ENCODE measurements around the gene QPRT. TPM values are rescaled to one million over a fixed set of nuclear protein-coding genes. Genes with fewer than 3 reads are reported as not detected.
A peak's percentile ranks its signal among the peaks of the same experiment; 100 is the strongest.
"Not testable (repeated sequence)": the region's sequence is repeated elsewhere in the genome, so short reads cannot be mapped to it uniquely, and the experiment has no call there.

Gene QPRT
- 100 to 1,000 TPM; 134 to 182 (median 169) TPM for polyA plus RNA-seq (ENCODE audit: insufficient read length in 3 of 3)
- long read RNA-seq, donor 1, transcript QPRT-204 (1 exons, 2,199 nt) = major isoform, 49 of 110 reads
- long read RNA-seq, donor 1, transcript QPRT-202 (4 exons, 2,343 nt) = minor isoform, 35 of 110 reads
- long read RNA-seq, donor 1, partial matches to known transcripts = 17 of 110 reads
- long read RNA-seq, donor 1, other reads (novel, unspliced or antisense) = 8 of 110 reads
- long read RNA-seq, donor 2, transcript QPRT-202 (4 exons, 2,343 nt) = major isoform, 75 of 144 reads
- long read RNA-seq, donor 2, transcript QPRT-204 (1 exons, 2,199 nt) = minor isoform, 50 of 144 reads
- long read RNA-seq, donor 2, partial matches to known transcripts = 11 of 144 reads
- long read RNA-seq, donor 2, other reads (novel, unspliced or antisense) = 6 of 144 reads
- long read RNA-seq, donor 3, transcript QPRT-204 (1 exons, 2,199 nt) = minor isoform, 83 of 259 reads
- long read RNA-seq, donor 3, transcript QPRT-202 (4 exons, 2,343 nt) = major isoform, 114 of 259 reads
- long read RNA-seq, donor 3, partial matches to known transcripts = 61 of 259 reads
- long read RNA-seq, donor 3, other reads (novel, unspliced or antisense) = 0 of 259 reads
- long read RNA-seq, donor 4, transcript QPRT-202 (4 exons, 2,343 nt) = major isoform, 95 of 215 reads
- long read RNA-seq, donor 4, transcript QPRT-204 (1 exons, 2,199 nt) = minor isoform, 54 of 215 reads
- long read RNA-seq, donor 4, partial matches to known transcripts = 58 of 215 reads
- long read RNA-seq, donor 4, other reads (novel, unspliced or antisense) = 6 of 215 reads
- long read RNA-seq, donor 5 = 0 reads
- long read RNA-seq, donor 6, transcript QPRT-202 (4 exons, 2,343 nt) = minor isoform, 65 of 285 reads
- long read RNA-seq, donor 6, transcript QPRT-204 (1 exons, 2,199 nt) = major isoform, 111 of 285 reads
- long read RNA-seq, donor 6, partial matches to known transcripts = 105 of 285 reads
- long read RNA-seq, donor 6, other reads (novel, unspliced or antisense) = 0 of 285 reads
- long read RNA-seq, donor 7, transcript QPRT-202 (4 exons, 2,343 nt) = minor isoform, 71 of 205 reads
- long read RNA-seq, donor 7, transcript QPRT-204 (1 exons, 2,199 nt) = major isoform, 80 of 205 reads
- long read RNA-seq, donor 7, partial matches to known transcripts = 44 of 205 reads
- long read RNA-seq, donor 7, other reads (novel, unspliced or antisense) = 7 of 205 reads
- long read RNA-seq, donor 8 = 0 reads
- long read RNA-seq, donor 9, transcript QPRT-204 (1 exons, 2,199 nt) = minor isoform, 44 of 163 reads
- long read RNA-seq, donor 9, transcript QPRT-202 (4 exons, 2,343 nt) = major isoform, 61 of 163 reads
- long read RNA-seq, donor 9, partial matches to known transcripts = 43 of 163 reads
- long read RNA-seq, donor 9, other reads (novel, unspliced or antisense) = 15 of 163 reads
- long read RNA-seq, donor 10, transcript QPRT-204 (1 exons, 2,199 nt) = major isoform, 88 of 200 reads
- long read RNA-seq, donor 10, transcript QPRT-202 (4 exons, 2,343 nt) = minor isoform, 67 of 200 reads
- long read RNA-seq, donor 10, partial matches to known transcripts = 30 of 200 reads
- long read RNA-seq, donor 10, other reads (novel, unspliced or antisense) = 12 of 200 reads
- long read RNA-seq, donor 11, transcript QPRT-202 (4 exons, 2,343 nt) = major isoform, 55 of 146 reads
- long read RNA-seq, donor 11, transcript QPRT-204 (1 exons, 2,199 nt) = minor isoform, 31 of 146 reads
- long read RNA-seq, donor 11, partial matches to known transcripts = 53 of 146 reads
- long read RNA-seq, donor 11, other reads (novel, unspliced or antisense) = 6 of 146 reads
- long read RNA-seq, donor 12, transcript QPRT-204 (1 exons, 2,199 nt) = major isoform, 69 of 120 reads
- long read RNA-seq, donor 12, transcript QPRT-202 (4 exons, 2,343 nt) = minor isoform, 32 of 120 reads
- long read RNA-seq, donor 12, partial matches to known transcripts = 11 of 120 reads
- long read RNA-seq, donor 12, other reads (novel, unspliced or antisense) = 6 of 120 reads
- long read RNA-seq, donor 13 = 0 reads
- long read RNA-seq, donor 14, transcript QPRT-204 (1 exons, 2,199 nt) = minor isoform, 47 of 156 reads
- long read RNA-seq, donor 14, transcript QPRT-202 (4 exons, 2,343 nt) = major isoform, 75 of 156 reads
- long read RNA-seq, donor 14, partial matches to known transcripts = 25 of 156 reads
- long read RNA-seq, donor 14, other reads (novel, unspliced or antisense) = 8 of 156 reads
- long read RNA-seq, donor 15, transcript QPRT-202 (4 exons, 2,343 nt) = major isoform, 41 of 85 reads
- long read RNA-seq, donor 15, transcript QPRT-204 (1 exons, 2,199 nt) = minor isoform, 14 of 85 reads
- long read RNA-seq, donor 15, partial matches to known transcripts = 28 of 85 reads
- long read RNA-seq, donor 15, other reads (novel, unspliced or antisense) = 0 of 85 reads
- long read RNA-seq, donor 16, transcript QPRT-202 (4 exons, 2,343 nt) = major isoform, 235 of 672 reads
- long read RNA-seq, donor 16, transcript QPRT-204 (1 exons, 2,199 nt) = minor isoform, 142 of 672 reads
- long read RNA-seq, donor 16, partial matches to known transcripts = 263 of 672 reads
- long read RNA-seq, donor 16, other reads (novel, unspliced or antisense) = 28 of 672 reads

DNA sequence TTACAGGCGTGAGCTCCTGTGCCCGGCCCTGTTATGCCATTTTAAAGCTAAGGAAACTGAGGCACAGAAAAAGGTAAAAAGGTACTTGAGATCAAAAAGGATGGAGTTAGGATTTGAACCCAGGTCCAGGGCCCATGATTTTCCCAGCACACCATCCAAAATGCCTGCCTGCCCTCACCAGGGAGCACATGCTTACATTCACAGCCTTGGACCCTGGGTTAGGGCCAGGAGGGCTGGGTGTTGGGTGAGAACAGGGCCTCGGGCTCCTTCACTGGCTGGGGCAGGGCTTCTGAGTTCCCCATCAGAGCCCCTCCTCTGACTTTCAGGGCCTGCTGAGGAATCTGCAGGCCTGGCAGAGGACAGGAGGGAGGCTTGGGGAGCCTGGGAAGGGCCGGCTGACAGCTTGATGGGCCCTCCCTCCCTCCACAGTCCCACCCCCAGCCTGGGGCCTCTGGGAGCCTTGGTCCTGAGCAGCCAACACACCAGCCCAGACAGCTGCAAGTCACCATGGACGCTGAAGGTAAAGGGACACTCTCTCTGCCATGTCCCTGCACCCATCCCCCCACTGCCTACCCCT lies at the start of gene QPRT:
Gene QPRT (plus strand): TSS at position 490 of the 577 bp plus-strand sequence. CDS start 18 bp downstream, at position 508.
- peak in 9 of 11 donors; percentile 66 to 82 (median 72) for DNase-seq (ENCODE audit: extremely low read depth in 1 of 11, low read depth in 9 of 11, low spot score in 4 of 11)

- DNase-seq (ENCODE audit: extremely low read depth in 1 of 11, low read depth in 9 of 11, low spot score in 4 of 11) = not testable (repeated sequence)
Observed at GRCh38 chr16:29629318-29629717, 49.7 kb upstream of the QPRT start.

DNA sequence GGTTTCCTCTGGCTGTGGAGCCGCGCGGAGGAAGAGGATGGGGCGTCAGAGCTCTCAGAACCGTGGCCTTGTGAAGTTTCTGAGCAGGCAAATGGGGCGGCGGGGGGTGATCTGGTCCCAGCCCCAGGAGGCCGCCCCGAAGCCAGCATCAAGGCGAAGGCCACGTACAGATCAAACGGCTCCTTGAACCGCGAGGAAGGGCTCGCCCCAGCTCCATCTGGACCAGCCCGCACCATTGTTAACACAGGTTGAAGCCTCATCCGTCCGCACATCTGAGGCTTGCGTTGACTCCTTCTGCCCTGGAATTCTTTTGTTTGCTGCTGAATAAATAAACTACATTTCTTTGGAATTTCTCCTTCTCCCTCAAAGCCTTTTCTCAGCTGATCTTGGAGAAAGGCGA lies 47.3 kb upstream of the QPRT start:
- not testable (repeated sequence) for DNase-seq (ENCODE audit: extremely low read depth in 1 of 11, low read depth in 9 of 11, low spot score in 4 of 11)

GRCh38 chr16:29635902-29636301 lies 43.1 kb upstream of the QPRT start:
- not testable (repeated sequence) for DNase-seq (ENCODE audit: extremely low read depth in 1 of 11, low read depth in 9 of 11, low spot score in 4 of 11)

DNA sequence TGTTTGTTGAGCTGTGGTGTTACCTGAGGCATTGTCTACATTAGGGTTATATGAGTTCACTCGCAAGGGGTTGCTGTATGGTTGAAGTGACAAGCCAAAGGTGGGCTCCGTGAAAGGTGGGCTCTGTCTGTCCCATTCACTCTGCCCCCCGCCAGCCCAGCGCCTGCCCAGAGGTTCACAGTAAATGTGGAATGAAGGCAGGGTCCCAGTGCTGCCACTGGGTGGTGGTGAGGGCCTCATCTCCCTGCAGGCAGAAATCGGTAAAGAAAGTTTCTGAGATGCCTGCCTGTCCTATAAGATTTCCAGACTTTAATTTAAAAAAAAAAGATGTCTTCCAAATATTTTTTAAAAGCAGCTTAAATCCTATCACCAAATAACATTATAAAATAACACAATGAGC lies 42.6 kb upstream of the QPRT start:
- not testable (repeated sequence) for DNase-seq (ENCODE audit: extremely low read depth in 1 of 11, low read depth in 9 of 11, low spot score in 4 of 11)

GRCh38 chr16:29638751-29639150 lies 40.2 kb upstream of the QPRT start:
- DNase-seq (ENCODE audit: extremely low read depth in 1 of 11, low read depth in 9 of 11, low spot score in 4 of 11) = not testable (repeated sequence)

DNA sequence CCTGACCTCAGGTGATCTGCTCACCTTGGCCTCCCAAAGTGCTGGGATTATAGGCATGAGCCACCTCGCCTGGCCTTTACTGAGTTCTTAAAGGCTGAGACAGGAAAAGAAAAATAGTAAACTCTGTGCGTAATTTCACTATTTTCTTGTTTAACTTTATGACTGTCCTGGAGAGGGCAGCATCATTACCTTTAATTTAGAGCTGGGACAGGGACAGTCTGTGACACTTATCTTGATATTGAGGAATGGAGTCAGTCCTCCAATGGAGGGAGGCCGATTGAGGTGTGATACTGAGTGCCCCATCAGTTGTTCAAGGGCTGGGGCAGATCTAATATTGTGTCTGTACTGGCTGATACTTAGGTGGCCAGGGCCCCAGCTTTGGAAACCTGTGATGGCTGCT lies 37.4 kb upstream of the QPRT start:
- no peak for DNase-seq (ENCODE audit: extremely low read depth in 1 of 11, low read depth in 9 of 11, low spot score in 4 of 11)

DNA sequence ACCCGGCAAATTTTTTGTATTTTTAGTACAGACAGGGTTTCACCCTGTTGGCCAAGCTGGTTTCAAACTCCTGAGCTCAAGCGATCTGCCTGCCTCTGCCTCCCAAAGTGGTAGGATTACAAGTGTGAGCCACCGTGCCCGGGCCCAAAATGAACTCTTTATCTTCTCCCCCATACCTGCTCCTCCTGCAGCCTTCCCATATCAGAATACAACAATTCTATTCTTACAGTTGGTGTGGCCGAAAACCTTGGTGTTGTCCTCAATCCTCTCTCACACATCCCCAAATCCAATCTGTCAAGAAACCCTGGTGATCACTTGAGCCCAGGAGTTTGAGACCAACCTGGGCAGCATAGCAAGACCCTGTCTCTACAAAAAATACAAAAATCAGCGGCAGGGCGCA lies 35.4 kb upstream of the QPRT start:
- no peak for DNase-seq (ENCODE audit: extremely low read depth in 1 of 11, low read depth in 9 of 11, low spot score in 4 of 11)

DNA sequence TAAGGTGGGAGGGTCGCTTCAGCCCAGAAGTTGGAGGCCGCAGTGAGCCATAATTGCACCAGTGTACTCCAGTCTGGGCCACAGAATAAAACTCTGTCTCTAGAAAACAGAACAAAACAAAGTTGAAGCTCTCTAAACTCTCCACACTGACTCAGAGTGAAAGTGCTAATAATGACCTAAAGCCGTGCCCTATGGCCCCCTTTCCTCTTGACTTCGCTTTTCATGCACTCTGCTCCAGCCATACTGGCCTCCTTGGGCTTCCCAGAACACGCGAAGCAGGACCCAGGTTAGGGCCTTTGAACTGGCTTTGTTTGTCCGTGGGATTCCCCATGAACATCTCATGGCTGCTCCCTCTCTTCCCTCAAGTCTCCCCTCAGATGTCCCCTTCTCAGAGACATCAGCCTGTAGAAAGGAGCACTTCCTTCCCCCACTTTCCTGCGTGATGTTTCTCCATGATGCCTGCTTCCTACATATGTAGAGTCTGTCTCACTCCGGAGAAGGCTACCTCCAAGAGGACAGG lies 34.6 kb upstream of the QPRT start:
- DNase-seq (ENCODE audit: extremely low read depth in 1 of 11, low read depth in 9 of 11, low spot score in 4 of 11) = no peak

DNA sequence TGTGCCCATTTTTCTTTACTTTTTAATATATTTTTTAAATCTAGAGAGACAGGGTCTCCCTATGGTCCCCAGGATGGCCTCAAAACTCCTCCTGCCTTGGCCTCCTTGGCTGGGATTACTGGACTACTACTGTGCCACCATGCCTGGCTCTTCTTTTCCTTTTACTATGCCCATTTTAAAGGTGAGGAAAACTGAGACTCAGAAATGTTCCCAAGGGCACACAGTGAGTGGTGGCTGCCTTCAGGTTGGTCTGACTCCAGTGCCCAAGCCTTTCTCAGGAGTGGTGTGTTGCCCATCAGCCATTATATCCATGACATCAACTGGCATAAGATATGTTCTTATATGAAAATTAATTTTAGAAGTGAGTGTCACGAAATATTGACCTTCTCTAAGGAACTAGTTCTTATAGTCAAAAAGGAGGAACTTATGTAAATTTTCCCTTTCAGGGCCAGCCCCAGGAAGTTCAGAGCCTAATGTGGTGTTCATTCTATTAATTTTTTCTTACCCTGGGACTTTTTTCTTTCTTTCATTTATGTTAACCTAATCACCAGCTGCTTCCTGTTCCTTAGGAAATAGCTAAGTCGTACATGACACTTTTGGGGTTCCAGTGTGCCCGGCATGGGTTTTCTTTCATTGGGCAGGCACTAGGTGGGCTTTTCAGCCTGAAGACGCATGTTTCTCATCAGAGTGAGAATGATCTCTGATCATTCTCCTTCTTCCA lies 33.8 kb upstream of the QPRT start:
- no peak for DNase-seq (ENCODE audit: extremely low read depth in 1 of 11, low read depth in 9 of 11, low spot score in 4 of 11)

- DNase-seq (ENCODE audit: extremely low read depth in 1 of 11, low read depth in 9 of 11, low spot score in 4 of 11) = no peak
Observed at GRCh38 chr16:29645694-29646187, 33.2 kb upstream of the QPRT start.

DNA sequence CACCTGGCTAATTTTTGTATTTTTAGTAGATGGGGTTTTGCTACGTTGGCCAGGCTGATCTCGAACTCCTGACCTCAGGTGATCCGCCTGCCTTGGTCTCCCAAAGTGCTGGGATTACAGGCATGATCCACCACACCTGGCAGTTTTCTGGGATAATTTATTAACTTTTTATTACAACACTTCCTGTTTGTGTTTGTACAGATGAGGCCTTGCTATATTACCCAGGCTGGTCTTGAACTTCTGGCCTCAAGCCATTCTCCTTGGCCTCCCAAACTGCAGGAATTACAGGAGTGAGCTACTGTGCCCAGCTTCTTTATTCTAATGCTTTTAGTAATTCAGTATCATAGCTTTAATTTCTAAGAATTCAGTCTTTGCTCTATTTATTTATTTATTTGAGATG lies 32.0 kb upstream of the QPRT start:
- DNase-seq (ENCODE audit: extremely low read depth in 1 of 11, low read depth in 9 of 11, low spot score in 4 of 11) = no peak

DNA sequence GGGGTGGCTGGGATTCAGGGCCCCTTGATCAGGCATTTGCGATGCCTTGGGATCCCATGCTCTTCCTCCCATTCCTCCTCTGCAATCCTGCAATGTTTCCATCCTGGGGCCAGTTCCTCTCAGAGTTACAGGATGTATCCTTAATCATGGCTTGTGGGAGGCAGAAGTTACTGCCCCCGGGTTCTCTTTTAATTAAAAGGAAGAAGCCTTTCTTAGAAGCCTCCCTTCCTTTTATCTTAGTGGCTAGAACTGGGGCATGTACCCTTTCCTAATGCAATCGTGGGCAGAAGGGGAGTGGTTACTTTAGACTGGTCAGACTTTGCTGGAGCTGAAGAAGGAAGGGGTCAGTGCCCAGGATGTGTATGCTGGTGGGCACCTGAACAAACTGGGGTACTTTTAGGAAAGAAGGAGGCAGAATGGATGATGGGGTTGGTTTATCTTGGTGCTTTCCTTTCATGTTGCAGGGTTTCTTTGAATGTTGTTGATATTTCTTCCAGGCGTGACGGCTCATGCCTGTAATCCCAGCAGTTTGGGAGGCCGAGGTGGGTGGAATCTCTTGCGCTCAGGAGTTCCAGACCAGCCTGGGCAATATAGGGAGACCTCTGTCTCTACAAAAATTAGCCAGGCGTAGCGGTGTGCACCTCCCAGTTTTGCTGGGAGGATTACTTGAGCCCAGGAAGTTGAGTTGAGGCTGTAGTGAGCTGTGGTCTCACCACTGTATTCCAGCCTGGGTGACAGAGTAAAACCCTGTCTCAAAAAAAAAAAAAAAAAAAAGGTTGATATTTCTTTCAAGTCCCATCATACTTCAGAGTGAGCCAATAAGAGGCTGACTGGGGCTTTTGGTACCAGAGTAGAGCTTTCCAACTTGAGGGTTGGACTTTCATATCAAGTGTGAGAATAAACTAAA lies 29.1 kb upstream of the QPRT start:
- peak in 1 of 11 donors; percentile 38 for DNase-seq (ENCODE audit: extremely low read depth in 1 of 11, low read depth in 9 of 11, low spot score in 4 of 11)

DNA sequence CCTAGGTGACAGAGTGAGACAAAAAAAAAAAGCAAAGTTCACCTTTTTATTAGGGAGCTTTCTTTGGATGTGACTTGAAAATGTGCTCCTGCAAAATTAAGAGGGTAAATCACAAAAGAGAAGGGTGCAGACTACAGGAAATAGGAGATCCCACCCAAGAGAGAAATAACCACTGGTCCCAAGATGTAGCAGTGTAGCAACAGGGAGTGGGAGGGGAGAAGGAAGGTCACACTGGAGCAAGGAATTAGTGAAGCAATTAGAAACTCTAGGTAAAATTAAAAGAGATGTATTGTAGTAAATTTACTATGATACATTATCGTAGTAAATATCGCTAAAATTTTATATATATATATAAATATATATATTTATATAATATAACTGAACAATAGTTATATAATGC lies 28.2 kb upstream of the QPRT start:
- no peak for DNase-seq (ENCODE audit: extremely low read depth in 1 of 11, low read depth in 9 of 11, low spot score in 4 of 11)
